Endometrial microvascular endothelial cells (primary cell): Measurements from ENCODE around the gene APOC4. TPM values are rescaled to one million over a fixed set of nuclear protein-coding genes. Genes with fewer than 3 reads are reported as not detected.
"Not testable (repeated sequence)": the region's sequence is repeated elsewhere in the genome, so short reads cannot be mapped to it uniquely, and the experiment has no call there.

Experiments used
- in situ Hi-C: cut with HindIII; loops from 2 replicates; pipeline ENCODE4 v1.10.0; 2017; ENCODE audit warnings: low sequenced_read_pairs, low pct_unique_long_range_greater_than_20kb; ENCODE audit errors: inconsistent ontology term
- total RNA-seq: library from RNA; depleted of rRNA; stranded (reverse); fragments of >200 nt; gene quantifications from one replicate; pipeline ENCODE4 v1.2.3, GENCODE V29; 2015; ENCODE audit errors: inconsistent ontology term

The APOC4 gene
- total RNA-seq, 1 donor from 2014 or later: not detected

- in situ Hi-C loops: no loop called here
Observed at GRCh38 chr19:44954649-44955504, 12.8 kb downstream of the APOC4 start, which contains the start of gene CLPTM1. TSS of gene CLPTM1 (plus strand) at chr19:44955380. CDS start at chr19:44955396, 16 bp downstream.

- in situ Hi-C loops: no loop called here
Observed at GRCh38 chr19:44955505-44956439, 13.7 kb downstream of the APOC4 start.

- in situ Hi-C loops: no loop called here
Observed at GRCh38 chr19:44957526-44957925, 15.5 kb downstream of the APOC4 start.

- in situ Hi-C loops: no loop called here
Observed at GRCh38 chr19:44958090-44958489, 16.1 kb downstream of the APOC4 start.

GRCh38 chr19:44959691-44960090, 17.7 kb downstream of the APOC4 start:
- in situ Hi-C loops: no loop called here

- in situ Hi-C loops: no loop called here
Observed at GRCh38 chr19:44960906-44961728, 19.1 kb downstream of the APOC4 start.

GRCh38 chr19:44961821-44962220, 19.8 kb downstream of the APOC4 start:
- in situ Hi-C loops: no loop called here

GRCh38 chr19:44968118-44968517, 26.1 kb downstream of the APOC4 start:
- in situ Hi-C loops: no loop called here

- in situ Hi-C loops: no loop called here
Observed at GRCh38 chr19:44968670-44969069, 26.6 kb downstream of the APOC4 start.

- in situ Hi-C loops: no loop called here
Observed at GRCh38 chr19:44969437-44969836, 27.4 kb downstream of the APOC4 start.

- in situ Hi-C loops: not testable (repeated sequence)
Observed at GRCh38 chr19:44971451-44971850, 29.4 kb downstream of the APOC4 start.

GRCh38 chr19:44972802-44973201, 30.8 kb downstream of the APOC4 start:
- in situ Hi-C loops: no loop called here

- in situ Hi-C loops: no loop called here
Observed at GRCh38 chr19:44973982-44974735, 32.1 kb downstream of the APOC4 start.

- in situ Hi-C loops: no loop called here
Observed at GRCh38 chr19:44974857-44975256, 32.8 kb downstream of the APOC4 start.

GRCh38 chr19:44975444-44975843, 33.4 kb downstream of the APOC4 start:
- in situ Hi-C loops: no loop called here

GRCh38 chr19:44984005-44984404, 42.0 kb downstream of the APOC4 start:
- in situ Hi-C loops: no loop called here

GRCh38 chr19:44985445-44985844, 43.4 kb downstream of the APOC4 start:
- in situ Hi-C loops: no loop called here

- in situ Hi-C loops: no loop called here
Observed at GRCh38 chr19:44986389-44986788, 44.4 kb downstream of the APOC4 start.
